Measurements from ENCODE around the gene BUD13.
A peak's percentile ranks its signal among the peaks of the same experiment; 100 is the strongest.

BUD13 gene

DNA sequence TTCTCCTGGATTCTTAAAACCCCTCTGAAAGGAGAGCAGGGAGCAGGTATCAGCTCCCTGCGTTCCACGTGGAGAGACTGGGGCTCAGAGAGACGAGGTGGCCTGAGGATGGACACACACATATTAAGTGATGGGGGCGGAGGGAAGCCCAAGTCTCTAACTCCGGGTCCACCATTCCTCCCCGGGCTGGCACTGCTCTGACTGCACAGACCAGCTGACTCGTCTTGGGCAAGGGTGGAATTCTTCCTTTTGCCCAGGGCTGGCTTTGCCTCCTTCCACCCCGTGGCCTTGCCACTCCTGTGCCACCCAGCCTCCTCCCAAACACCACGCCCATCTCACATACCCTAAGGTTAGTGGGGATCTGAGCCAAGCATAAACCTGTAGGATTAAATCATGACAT, 65.0 kb downstream of the BUD13 start:
- no peak overlapping the region for H3K27ac ChIP-seq (ENCODE audit: low read depth in 2 of 2, low read length in 2 of 2)
- H3K9me3 ChIP-seq (ENCODE audit: control insufficient read depth in 2 of 2, low read length in 2 of 2), result no peaks in the 10 kb centered on the region
- peaks cover 3 to 9% of the 10 kb centered on the region in 2 donors for H3K27me3 ChIP-seq (ENCODE audit: control insufficient read depth in 2 of 2, insufficient read depth in 2 of 2, low read length in 2 of 2)
- peak overlapping the region; percentile 23 to 26 for H3K4me3 ChIP-seq (ENCODE audit: low read length in 2 of 2)
- H3K36me3 ChIP-seq (ENCODE audit: control insufficient read depth in 2 of 2, insufficient read depth in 2 of 2, low read length in 2 of 2), result no peaks in the 10 kb centered on the region
- peak overlapping the region in 1 of 2 donors; percentile 10 for H3K9ac ChIP-seq (ENCODE audit: low read depth in 1 of 2, low read length in 2 of 2)
- peaks cover 4 to 12% of the 10 kb centered on the region in 2 donors for H3K4me1 ChIP-seq (ENCODE audit: control insufficient read depth in 2 of 2, insufficient read depth in 2 of 2, low read length in 2 of 2)

DNA sequence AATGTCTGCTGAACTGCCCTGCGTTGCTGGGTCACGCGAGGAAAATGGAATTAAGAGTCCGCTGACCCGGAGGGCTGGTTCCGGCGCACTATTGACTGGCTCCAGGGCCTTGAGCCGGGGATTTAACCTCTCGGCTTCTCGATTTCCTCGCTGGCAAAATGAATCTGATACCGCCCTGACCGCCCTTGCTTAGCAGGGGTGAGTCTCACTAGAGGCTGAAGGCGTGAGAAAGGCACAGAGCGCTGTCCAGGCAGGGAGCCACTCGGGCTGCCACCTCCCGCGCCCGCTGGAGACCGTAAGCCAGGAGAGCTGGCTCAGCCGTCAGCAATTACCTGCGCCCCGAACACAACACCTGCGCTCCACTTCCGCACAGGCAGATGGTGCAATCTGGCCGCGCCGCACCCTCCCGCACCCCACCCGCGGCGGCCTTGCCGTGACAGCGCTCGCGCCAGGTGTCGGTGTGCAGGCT, 65.6 kb downstream of the BUD13 start:
- Histone ChIP-seq H3K36me3 (ENCODE audit: control insufficient read depth in 2 of 2, insufficient read depth in 2 of 2, low read length in 2 of 2) (no peaks in the 10 kb centered on the region), H3K9me3 (ENCODE audit: control insufficient read depth in 2 of 2, low read length in 2 of 2) (no peaks in the 10 kb centered on the region), H3K4me1 (ENCODE audit: control insufficient read depth in 2 of 2, insufficient read depth in 2 of 2, low read length in 2 of 2) (peaks cover 4 to 12% of the 10 kb centered on the region in 2 donors), H3K4me3 (ENCODE audit: low read length in 2 of 2) (peak overlapping the region; percentile 23 to 52), H3K9ac (ENCODE audit: low read depth in 1 of 2, low read length in 2 of 2) (peak overlapping the region in 1 of 2 donors; percentile 10), H3K27ac (ENCODE audit: low read depth in 2 of 2, low read length in 2 of 2) (no peak overlapping the region), H3K27me3 (ENCODE audit: control insufficient read depth in 2 of 2, insufficient read depth in 2 of 2, low read length in 2 of 2) (peaks cover 3 to 9% of the 10 kb centered on the region in 2 donors)

DNA sequence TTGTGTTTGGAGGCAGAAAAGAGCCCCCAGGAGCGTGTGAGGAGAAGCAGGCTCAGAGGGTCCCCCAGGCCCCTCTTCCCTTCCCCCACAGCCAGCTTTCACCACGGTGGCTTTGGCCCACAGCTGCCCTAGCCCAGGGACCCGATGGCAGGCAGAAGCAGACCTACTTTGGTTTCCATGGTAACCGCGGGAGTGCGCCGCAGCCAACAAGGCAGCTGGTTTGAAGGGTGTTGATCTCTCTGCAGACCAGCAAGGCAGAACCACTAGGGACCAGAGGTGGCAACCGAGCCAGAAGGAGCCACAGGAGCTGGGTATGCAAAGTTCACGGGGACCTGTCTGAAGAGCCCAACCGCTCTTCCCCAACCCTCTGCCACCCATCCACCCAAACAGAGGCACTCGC, 69.4 kb downstream of the BUD13 start:
- Histone ChIP-seq H3K36me3 (ENCODE audit: control insufficient read depth in 2 of 2, insufficient read depth in 2 of 2, low read length in 2 of 2) (no peaks in the 10 kb centered on the region), H3K9ac (ENCODE audit: low read depth in 1 of 2, low read length in 2 of 2) (no peak overlapping the region), H3K27me3 (ENCODE audit: control insufficient read depth in 2 of 2, insufficient read depth in 2 of 2, low read length in 2 of 2) (peaks cover under 1 to 4% of the 10 kb centered on the region in 2 donors), H3K4me3 (ENCODE audit: low read length in 2 of 2) (no peak overlapping the region), H3K4me1 (ENCODE audit: control insufficient read depth in 2 of 2, insufficient read depth in 2 of 2, low read length in 2 of 2) (peaks cover 4 to 12% of the 10 kb centered on the region in 2 donors), H3K27ac (ENCODE audit: low read depth in 2 of 2, low read length in 2 of 2) (no peak overlapping the region), H3K9me3 (ENCODE audit: control insufficient read depth in 2 of 2, low read length in 2 of 2) (no peaks in the 10 kb centered on the region)

DNA sequence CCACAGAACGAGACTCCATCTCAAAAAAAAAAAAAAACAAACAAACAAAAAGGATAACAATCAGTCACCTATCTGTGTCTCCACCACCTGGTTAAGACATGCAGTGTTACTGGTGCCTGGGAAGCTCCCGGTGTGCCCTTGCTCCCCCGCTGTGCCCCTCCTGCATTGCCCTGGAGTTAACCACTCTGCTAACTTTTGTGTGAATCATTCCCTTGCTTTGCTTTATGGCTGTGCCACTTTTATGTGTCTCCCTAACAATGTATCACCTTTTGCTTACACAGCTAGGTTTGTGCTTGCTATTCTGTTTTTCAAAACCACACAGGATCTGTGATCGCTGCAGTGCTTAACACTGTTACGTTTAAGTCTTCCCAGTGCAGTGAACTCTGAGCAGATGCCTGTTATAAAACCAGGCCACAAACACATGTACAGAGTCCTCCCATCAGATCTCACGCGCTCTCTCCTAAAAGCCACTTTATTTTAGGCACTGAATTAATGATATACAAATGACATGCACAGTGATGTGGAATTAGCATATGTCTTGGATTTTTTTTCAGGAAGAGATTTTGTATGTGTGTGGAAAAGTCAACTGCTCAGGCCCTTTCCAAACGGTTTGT, 69.9 kb downstream of the BUD13 start:
- Histone ChIP-seq H3K27me3 (ENCODE audit: control insufficient read depth in 2 of 2, insufficient read depth in 2 of 2, low read length in 2 of 2) (peaks cover 0 to 3% of the 10 kb centered on the region in 2 donors), H3K36me3 (ENCODE audit: control insufficient read depth in 2 of 2, insufficient read depth in 2 of 2, low read length in 2 of 2) (no peaks in the 10 kb centered on the region), H3K4me1 (ENCODE audit: control insufficient read depth in 2 of 2, insufficient read depth in 2 of 2, low read length in 2 of 2) (peaks cover 4 to 11% of the 10 kb centered on the region in 2 donors), H3K9me3 (ENCODE audit: control insufficient read depth in 2 of 2, low read length in 2 of 2) (no peaks in the 10 kb centered on the region), H3K9ac (ENCODE audit: low read depth in 1 of 2, low read length in 2 of 2) (no peak overlapping the region), H3K4me3 (ENCODE audit: low read length in 2 of 2) (no peak overlapping the region), H3K27ac (ENCODE audit: low read depth in 2 of 2, low read length in 2 of 2) (no peak overlapping the region)

DNA sequence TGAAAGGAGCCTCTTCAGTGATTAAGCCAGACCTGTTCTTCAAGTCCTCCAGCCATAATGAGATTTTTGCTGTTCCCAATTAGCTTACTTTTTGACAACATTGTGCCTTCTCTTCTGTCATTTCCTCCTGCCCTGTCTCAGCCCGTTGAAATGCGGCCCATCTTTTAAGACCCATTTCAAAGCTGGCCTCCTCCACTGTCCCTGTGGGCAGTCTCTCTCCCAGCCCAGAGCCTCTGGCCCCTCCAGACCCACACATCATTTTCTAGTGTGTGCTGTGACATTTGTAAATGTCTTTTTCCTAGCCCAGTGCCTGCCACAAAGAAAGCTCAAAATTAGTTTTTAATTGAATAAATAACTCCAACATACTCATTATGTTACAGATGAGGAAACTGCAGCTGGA, 70.9 kb downstream of the BUD13 start:
- no peaks in the 10 kb centered on the region for H3K27me3 ChIP-seq (ENCODE audit: control insufficient read depth in 2 of 2, insufficient read depth in 2 of 2, low read length in 2 of 2)
- H3K9me3 ChIP-seq (ENCODE audit: control insufficient read depth in 2 of 2, low read length in 2 of 2), result no peaks in the 10 kb centered on the region

DNA sequence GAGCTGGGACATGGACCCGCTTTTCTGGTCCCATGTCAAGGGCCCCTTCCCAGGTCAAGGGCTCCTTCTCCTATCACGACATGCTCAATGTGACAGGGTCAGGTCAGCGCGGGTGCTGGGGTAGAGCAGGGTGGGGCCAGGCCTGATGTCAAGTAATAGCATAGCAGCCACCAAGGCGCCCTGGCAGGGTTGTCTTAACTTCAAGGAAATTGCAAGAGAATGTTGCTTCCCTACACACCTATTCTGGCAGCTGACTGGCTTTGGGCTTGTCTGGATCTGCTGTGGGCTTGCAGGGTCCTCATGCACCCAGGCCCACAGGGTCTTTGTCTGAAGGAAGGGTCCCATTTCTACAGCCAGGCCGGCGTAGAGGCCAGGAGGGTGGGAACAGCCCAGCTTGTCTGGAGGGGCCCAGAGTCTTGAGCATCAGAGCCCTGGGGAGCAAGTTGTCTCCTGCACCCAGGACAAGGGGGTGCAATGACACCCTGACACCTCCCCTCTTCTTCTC, 71.4 kb downstream of the BUD13 start:
- no peaks in the 10 kb centered on the region for H3K27me3 ChIP-seq (ENCODE audit: control insufficient read depth in 2 of 2, insufficient read depth in 2 of 2, low read length in 2 of 2)
- H3K4me3 ChIP-seq (ENCODE audit: low read length in 2 of 2), result no peak overlapping the region
- H3K4me1 ChIP-seq (ENCODE audit: control insufficient read depth in 2 of 2, insufficient read depth in 2 of 2, low read length in 2 of 2), result no peaks in the 10 kb centered on the region
- H3K9ac ChIP-seq (ENCODE audit: low read depth in 1 of 2, low read length in 2 of 2), result no peak overlapping the region
- H3K9me3 ChIP-seq (ENCODE audit: control insufficient read depth in 2 of 2, low read length in 2 of 2), result no peaks in the 10 kb centered on the region
- no peak overlapping the region for H3K27ac ChIP-seq (ENCODE audit: low read depth in 2 of 2, low read length in 2 of 2)
- no peaks in the 10 kb centered on the region for H3K36me3 ChIP-seq (ENCODE audit: control insufficient read depth in 2 of 2, insufficient read depth in 2 of 2, low read length in 2 of 2)

More for the DNA sequence above, 70.9 kb downstream of the BUD13 start:
- H3K4me1 ChIP-seq (ENCODE audit: control insufficient read depth in 2 of 2, insufficient read depth in 2 of 2, low read length in 2 of 2), result peaks cover 0 to 1% of the 10 kb centered on the region in 2 donors
- no peak overlapping the region for H3K27ac ChIP-seq (ENCODE audit: low read depth in 2 of 2, low read length in 2 of 2)
- H3K36me3 ChIP-seq (ENCODE audit: control insufficient read depth in 2 of 2, insufficient read depth in 2 of 2, low read length in 2 of 2), result no peaks in the 10 kb centered on the region
- no peak overlapping the region for H3K4me3 ChIP-seq (ENCODE audit: low read length in 2 of 2)
- H3K9ac ChIP-seq (ENCODE audit: low read depth in 1 of 2, low read length in 2 of 2), result no peak overlapping the region

DNA sequence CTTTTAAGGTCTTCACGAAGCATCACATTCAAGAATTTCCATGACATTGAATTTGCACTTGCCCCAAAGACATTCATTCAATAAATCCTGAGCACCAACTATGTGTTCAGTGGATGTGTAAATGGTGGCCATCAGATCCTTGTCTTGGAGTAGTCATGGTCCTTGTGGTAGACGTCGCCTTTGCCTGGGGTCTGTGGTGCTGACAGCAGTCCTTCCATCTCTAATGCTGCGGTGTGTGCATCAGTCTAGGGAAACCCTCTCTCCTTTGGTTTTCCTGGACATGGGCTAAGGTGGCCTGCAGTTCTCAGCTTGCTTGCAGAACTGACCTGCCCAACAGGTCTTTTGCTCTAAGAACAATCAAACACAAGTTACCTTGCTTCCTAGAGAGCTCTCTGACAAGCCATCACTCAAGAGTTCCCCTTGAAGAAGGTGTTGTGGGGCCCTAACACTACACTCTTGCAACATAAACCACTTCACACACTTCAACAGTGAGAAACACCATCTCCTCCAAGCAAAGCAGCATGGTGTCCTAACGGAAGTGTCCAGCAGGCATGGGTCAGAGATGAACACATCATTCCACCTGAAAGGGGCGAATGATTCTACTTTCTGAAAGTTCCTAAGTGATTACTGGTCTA, 72.1 kb downstream of the BUD13 start:
- no peaks in the 10 kb centered on the region for H3K9me3 ChIP-seq (ENCODE audit: control insufficient read depth in 2 of 2, low read length in 2 of 2)
- H3K27me3 ChIP-seq (ENCODE audit: control insufficient read depth in 2 of 2, insufficient read depth in 2 of 2, low read length in 2 of 2), result no peaks in the 10 kb centered on the region
- no peaks in the 10 kb centered on the region for H3K4me1 ChIP-seq (ENCODE audit: control insufficient read depth in 2 of 2, insufficient read depth in 2 of 2, low read length in 2 of 2)
- no peak overlapping the region for H3K27ac ChIP-seq (ENCODE audit: low read depth in 2 of 2, low read length in 2 of 2)
- no peaks in the 10 kb centered on the region for H3K36me3 ChIP-seq (ENCODE audit: control insufficient read depth in 2 of 2, insufficient read depth in 2 of 2, low read length in 2 of 2)
- H3K9ac ChIP-seq (ENCODE audit: low read depth in 1 of 2, low read length in 2 of 2), result no peak overlapping the region
- no peak overlapping the region for H3K4me3 ChIP-seq (ENCODE audit: low read length in 2 of 2)

All from mucosa of rectum (tissue), 2 donors.